OCI-LY3 (cell line): Measurements from ENCODE around the gene SLC16A9.

ENCODE experiments used
- H2AFZ ChIP-seq: fragments of 200-600, 300-600 bp; shearing (Covaris generic); 2 replicates; pipeline ENCODE4 v1.6.0; 2014; ENCODE audit warnings: antibody characterized with exemption, low read depth, low read length
- H3K27ac ChIP-seq: fragments of 200-600, 300-600 bp; sonication (generic); 2 replicates; pipeline ENCODE4 v1.5.1; 2014; ENCODE audit warnings: mild to moderate bottlenecking, low read length, moderate library complexity, mixed read lengths
- H3K27me3 ChIP-seq: fragments of 200-600, 300-600 bp; sonication (generic); 2 replicates; pipeline ENCODE4 v1.6.1; 2014; ENCODE audit warnings: low read depth, low read length, mixed read lengths
- H3K36me3 ChIP-seq: fragments of 200-600, 300-600 bp; sonication (generic); replicated peaks from 2 replicates; pipeline ENCODE3; 2014; ENCODE audit warnings: low read depth, low read length, mixed read lengths
- H3K4me1 ChIP-seq: fragments of 300-600, 200-600 bp; sonication (generic); 2 replicates; pipeline ENCODE4 v1.6.1; 2014; ENCODE audit warnings: low read length, mixed read lengths
- H3K4me2 ChIP-seq: fragments of 200-600, 300-600 bp; sonication (generic); 2 replicates; pipeline ENCODE4 v1.6.1; 2014; ENCODE audit warnings: low read length, mixed read lengths
- H3K4me3 ChIP-seq: fragments of 300-600, 200-600 bp; sonication (generic); 2 replicates; pipeline ENCODE4 v1.5.1; 2014; ENCODE audit warnings: antibody characterized with exemption, mild to moderate bottlenecking, low read length, moderate library complexity
- H3K79me2 ChIP-seq: fragments of 300-600, 200-600 bp; shearing (Covaris generic); 2 replicates; pipeline ENCODE4 v1.6.1; 2014; ENCODE audit warnings: mild to moderate bottlenecking, low read length, mixed read lengths
- H3K9ac ChIP-seq: fragments of 300-600, 200-600 bp; shearing (Covaris generic); 2 replicates; pipeline ENCODE4 v1.6.0; 2014; ENCODE audit warnings: mild to moderate bottlenecking, low read length, moderate library complexity
- H3K9me3 ChIP-seq: fragments of 200-600, 300-600 bp; shearing (Covaris generic); 2 replicates; pipeline ENCODE4 v1.6.1; 2014; ENCODE audit warnings: low read length, mixed read lengths; ENCODE audit not compliant: insufficient read depth
- H4K20me1 ChIP-seq: fragments of 200-600, 300-600 bp; sonication (generic); 2 replicates; pipeline ENCODE4 v1.6.1; 2016; ENCODE audit warnings: low read length, mixed read lengths; ENCODE audit not compliant: insufficient read depth
- CTCF ChIP-seq: fragments of 200-600, 300-600 bp; sonication (generic); IDR thresholded peaks from 2 replicates; pipeline ENCODE4 v1.5.1; 2014; ENCODE audit warnings: antibody characterized with exemption, low read length, low read depth
- EZH2phosphoT487 ChIP-seq: fragments of 200-600 bp; shearing (Covaris generic); IDR thresholded peaks from 2 replicates; pipeline ENCODE4 v1.6.1; 2018; ENCODE audit warnings: antibody characterized with exemption, mixed run types, low read depth

SLC16A9 gene

GRCh38 chr10:59657724-59658123 lies 51.9 kb downstream of the SLC16A9 start:
- Histone ChIP-seq H4K20me1 (no peaks in the 10 kb centered on the region), H2AFZ (no peak overlapping the region), H3K36me3 (no peaks in the 10 kb centered on the region), H3K79me2 (no peaks in the 10 kb centered on the region), H3K9ac (no peak overlapping the region), H3K4me1 (peaks cover 9% of the 10 kb centered on the region), H3K4me3 (no peak overlapping the region), H3K9me3 (no peaks in the 10 kb centered on the region), H3K27me3 (no peaks in the 10 kb centered on the region), H3K4me2 (no peak overlapping the region), H3K27ac (no peak overlapping the region)
- TF ChIP-seq EZH2phosphoT487, result no peak
- no peak for TF ChIP-seq CTCF

- Histone ChIP-seq H3K4me2 (no peak overlapping the region), H3K27ac (no peak overlapping the region), H4K20me1 (no peaks in the 10 kb centered on the region), H3K9me3 (no peaks in the 10 kb centered on the region), H3K4me1 (peaks cover 9% of the 10 kb centered on the region), H3K36me3 (peaks cover 7% of the 10 kb centered on the region), H3K79me2 (no peaks in the 10 kb centered on the region), H3K9ac (no peak overlapping the region), H2AFZ (no peak overlapping the region), H3K4me3 (no peak overlapping the region), H3K27me3 (no peaks in the 10 kb centered on the region)
- TF ChIP-seq CTCF (no peak), EZH2phosphoT487 (no peak)
Observed at GRCh38 chr10:59655309-59655708, 54.3 kb downstream of the SLC16A9 start.

DNA sequence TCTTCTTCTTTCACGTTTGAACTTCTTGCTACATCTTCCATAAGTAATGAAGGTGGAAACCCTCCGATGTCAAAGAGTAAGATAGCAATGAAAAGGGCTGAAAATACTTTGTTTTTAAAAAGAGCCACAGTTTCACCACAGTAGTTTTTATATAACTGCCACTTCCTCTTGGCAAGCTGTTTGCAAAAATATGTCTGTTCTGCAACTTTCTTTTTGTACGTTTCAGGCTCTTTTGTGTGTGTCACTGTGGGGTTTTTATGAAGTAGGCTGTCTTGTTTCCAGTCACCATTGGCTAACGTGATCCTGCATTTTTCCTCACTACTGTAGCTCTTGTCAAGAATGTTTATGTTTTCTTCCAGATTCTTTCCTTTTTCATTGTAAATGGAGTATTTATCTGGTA lies 55.6 kb downstream of the SLC16A9 start:
- Histone ChIP-seq H3K36me3 (peaks cover 7% of the 10 kb centered on the region), H3K9ac (no peak overlapping the region), H3K9me3 (no peaks in the 10 kb centered on the region), H4K20me1 (no peaks in the 10 kb centered on the region), H3K4me2 (peak overlapping the region; percentile 1; the same call in 1 of the 2 replicates), H3K4me1 (peaks cover 9% of the 10 kb centered on the region), H3K4me3 (no peak overlapping the region), H2AFZ (no peak overlapping the region), H3K79me2 (no peaks in the 10 kb centered on the region), H3K27me3 (no peaks in the 10 kb centered on the region), H3K27ac (peak overlapping the region; percentile 31)
- no peak for TF ChIP-seq EZH2phosphoT487
- no peak for TF ChIP-seq CTCF

DNA sequence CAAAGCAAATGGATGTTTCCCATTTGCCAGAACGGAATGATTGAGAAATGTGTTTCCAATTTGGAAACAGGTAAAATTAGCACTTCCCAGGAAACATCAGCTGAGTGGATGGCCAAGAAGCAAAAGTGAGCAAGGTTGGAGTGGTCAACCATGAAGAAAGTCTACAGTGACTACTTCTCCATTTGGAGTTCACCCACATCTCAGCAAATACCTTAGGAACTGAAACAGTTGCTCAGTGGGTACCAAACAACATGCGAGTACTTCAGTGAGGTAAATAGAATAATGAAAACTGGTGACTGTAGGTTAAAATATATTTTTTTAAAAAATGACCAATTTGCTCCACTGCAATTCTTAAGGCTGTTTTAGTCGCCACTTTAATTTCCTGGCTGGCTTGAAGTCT lies 57.7 kb downstream of the SLC16A9 start:
- Histone ChIP-seq H3K9ac (no peak overlapping the region), H3K27me3 (no peaks in the 10 kb centered on the region), H3K9me3 (no peaks in the 10 kb centered on the region), H3K4me1 (peaks cover 9% of the 10 kb centered on the region), H3K4me2 (no peak overlapping the region), H3K4me3 (no peak overlapping the region), H3K36me3 (peaks cover 7% of the 10 kb centered on the region), H2AFZ (no peak overlapping the region), H3K79me2 (no peaks in the 10 kb centered on the region), H3K27ac (no peak overlapping the region), H4K20me1 (no peaks in the 10 kb centered on the region)
- TF ChIP-seq EZH2phosphoT487, result no peak
- TF ChIP-seq CTCF, result no peak
